NCI-H1694 treated with DMSO at 0.1 percent for 48 hours (cell line): ENCODE measurements around the gene MORN3.
"Not testable (repeated sequence)": the region's sequence is repeated elsewhere in the genome, so short reads cannot be mapped to it uniquely, and the experiment has no call there.

Experiments
- DNase-seq: peaks from one replicate; lab custom pipeline; 2025; lab: John Stamatoyannopoulos, UW

The MORN3 gene

DNA sequence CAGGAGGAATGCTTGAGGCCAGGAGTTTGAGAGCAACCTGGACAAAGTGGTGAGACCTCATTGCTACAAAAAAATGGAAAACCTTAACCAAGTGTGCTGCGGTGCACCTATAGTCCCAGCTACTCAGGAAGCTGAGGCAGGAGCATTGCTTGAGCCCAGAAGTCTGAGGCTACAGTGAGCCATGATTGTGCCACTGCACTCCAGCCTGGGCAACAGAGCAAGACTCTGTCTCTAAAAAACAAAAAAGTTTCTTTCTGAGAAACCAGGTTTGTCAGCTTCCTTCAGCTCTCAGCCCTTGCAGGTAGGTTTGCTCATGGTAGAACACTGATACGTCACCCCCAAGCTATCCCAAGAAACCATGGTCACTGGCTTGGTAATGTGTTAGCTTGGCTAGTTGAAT lies 20.0 kb upstream of the MORN3 start:
- DNase-seq = no peak

- no peak for DNase-seq
Measured at GRCh38 chr12:121688966-121689365, 19.5 kb upstream of the MORN3 start.

DNA sequence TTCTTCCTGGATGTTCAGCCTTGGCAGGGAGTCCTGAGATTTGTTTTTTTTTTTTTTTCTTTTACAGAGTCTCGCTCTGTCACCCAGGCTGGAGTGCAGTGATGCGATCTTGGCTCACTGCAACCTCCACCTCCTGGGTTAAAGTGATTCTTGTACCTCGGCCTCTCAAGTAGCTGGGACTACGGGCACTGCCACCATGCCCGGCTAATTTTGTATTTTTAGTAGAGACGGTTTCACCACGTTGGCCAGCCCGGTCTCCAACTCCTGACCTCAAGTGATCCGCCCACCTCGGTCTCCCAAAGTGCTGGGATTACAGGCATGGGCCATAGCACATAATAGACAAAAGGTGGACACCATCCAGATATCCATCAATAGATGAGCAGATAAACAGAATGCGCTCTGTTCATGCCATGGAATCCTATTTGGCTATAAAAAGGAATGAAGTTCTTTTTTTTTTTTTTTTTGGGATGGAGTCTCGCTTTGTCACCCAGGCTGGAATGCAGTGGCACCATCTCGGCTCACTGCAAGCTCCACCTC lies 10.3 kb upstream of the MORN3 start:
- not testable (repeated sequence) for DNase-seq

DNA sequence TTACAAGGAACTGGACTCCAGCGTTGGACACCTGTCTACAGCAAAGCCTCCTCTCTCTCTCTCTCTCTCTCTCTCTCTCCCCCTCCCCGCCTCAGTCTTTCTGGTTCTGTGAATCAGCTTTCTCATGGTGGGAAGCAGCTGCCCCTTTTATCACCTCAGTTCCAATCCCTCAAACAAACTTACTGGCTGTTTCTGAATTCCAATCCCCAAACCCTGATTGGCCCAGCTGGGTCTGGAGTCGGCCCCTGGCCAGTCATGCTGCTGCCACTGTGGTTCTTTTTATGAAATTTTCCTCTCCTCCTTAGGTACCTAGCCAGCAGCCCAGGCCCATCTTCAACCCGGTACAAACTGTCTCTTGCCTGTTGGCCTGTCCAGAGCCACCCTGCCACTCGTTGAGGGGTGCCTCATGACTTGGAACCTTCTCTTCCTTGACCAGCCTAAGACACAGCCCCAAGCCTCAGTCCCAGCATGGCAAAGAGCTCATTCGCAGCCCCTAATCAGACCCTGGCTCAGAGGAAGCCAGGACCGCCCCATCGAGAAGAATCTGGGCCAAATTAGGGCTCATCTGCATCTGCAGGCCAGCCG lies 9.4 kb upstream of the MORN3 start:
- DNase-seq = no peak

DNA sequence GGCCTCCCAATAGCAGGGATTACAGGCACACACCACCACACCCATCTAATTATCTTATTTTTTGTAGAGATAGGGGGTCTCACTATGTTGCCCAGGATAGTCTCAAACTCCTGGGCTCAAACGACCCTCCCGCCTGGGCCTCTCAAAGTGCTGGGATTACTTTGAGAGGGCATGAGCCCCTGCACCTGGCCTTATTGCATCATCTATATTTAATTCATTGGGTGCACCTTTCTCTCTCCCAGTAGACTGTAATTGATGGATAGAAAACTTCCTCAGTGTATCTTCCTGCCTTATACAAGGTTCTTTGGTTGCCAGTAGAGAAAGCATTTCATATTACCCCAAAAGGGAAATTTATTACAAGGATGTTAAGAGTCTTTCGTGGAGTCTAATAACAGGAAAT lies 8.9 kb upstream of the MORN3 start:
- no peak for DNase-seq

- no peak for DNase-seq
Measured at GRCh38 chr12:121676190-121676589, 6.7 kb upstream of the MORN3 start.

- peak; percentile 56 for DNase-seq
Measured at GRCh38 chr12:121673013-121673511, 3.6 kb upstream of the MORN3 start.

DNA sequence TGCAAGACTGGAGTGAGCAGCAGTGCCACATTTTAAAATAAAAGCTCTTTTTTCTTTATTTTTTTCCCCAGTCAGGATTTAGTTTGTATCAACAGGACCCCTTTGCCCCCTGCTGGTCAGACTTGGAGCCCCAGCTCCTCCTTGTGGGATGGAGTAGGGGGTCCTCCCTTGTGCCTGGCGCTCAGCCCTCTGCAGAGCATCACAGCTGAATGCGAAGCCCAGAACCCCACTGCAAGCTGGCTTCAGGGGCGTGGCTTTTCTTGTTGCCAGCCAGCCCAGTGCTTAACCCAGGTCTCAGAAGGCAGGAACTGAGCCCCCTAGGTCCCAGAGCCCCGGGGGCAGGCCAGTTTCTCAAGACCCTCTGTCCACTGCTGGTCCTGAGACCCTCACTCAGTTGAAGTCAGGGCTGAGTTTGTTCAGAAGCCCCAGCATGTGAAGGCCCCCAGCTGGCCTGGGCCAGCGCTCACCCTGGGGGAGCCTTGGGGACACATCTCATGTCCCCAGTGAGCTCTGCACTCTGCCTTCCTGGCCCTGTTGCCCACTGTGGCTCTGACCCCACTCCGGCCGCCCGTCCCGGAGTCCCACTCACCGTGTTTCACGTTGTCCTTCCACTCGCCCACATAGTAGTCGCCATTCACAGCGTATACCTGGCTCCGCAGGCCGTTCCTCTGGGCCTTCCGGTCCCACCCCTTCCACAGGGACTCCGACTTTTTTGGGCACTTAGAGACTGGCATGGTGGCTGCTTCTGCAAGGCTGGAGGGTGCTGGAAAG lies 519 bp downstream of the MORN3 start:
- peak; percentile 22 for DNase-seq

DNA sequence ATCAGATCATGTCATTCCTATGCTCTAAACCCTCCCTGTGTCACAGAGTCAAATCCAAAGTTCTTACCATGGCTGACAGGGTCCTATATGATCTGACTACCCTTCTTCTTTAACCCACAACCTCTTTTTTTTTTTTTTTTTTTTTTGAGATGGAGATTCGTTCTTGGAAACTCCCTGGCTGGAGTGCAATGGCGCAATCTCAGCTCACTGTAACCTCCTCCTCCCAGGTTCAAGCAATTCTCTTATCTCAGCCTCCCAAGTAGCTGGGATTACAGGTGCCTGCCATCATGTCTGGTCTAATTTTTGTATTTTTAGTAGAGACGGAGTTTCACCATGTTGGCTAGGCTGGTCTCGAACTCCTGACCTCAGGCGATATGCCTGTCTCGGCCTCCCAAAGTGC lies 2.6 kb downstream of the MORN3 start:
- not testable (repeated sequence) for DNase-seq

- DNase-seq = no peak
Measured at GRCh38 chr12:121663610-121663929, 5.9 kb downstream of the MORN3 start.

DNA sequence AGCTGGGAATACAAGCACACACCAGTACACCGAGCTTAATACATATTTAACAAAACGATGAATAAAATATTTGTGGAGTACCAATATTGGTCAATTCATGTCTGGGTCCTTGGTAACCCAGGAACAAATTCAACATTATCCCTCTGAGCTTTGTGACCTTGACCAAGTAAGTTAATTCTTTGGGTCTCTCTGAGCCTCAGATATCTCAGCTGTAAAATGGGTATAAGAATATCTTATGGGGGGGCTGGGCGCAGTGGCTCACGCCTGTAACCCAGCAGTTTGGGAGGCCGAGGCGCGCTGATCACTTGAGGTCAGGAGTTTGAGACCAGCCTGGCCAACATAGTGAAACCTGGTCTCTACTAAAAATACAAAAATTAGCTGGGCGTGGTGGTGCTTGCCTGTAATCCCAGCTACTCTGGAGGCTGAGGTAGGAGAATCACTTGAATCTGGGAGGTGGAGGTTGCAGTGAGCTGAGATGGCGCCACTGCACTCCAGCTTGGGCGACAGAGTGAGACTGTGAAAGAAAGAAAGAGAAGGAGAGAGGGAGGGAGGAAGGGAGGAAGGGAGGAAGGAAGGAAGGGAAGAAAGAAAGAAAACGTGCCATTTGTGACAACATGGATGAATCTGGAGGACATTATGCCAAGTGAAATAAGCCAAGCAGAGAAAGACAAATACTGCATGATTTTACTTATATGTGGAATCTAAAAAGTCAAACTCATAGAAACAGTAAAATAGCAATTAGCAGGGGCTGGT lies 7.9 kb downstream of the MORN3 start:
- DNase-seq = not testable (repeated sequence)

- DNase-seq = no peak
Measured at GRCh38 chr12:121657305-121658008, 12.0 kb downstream of the MORN3 start.

DNA sequence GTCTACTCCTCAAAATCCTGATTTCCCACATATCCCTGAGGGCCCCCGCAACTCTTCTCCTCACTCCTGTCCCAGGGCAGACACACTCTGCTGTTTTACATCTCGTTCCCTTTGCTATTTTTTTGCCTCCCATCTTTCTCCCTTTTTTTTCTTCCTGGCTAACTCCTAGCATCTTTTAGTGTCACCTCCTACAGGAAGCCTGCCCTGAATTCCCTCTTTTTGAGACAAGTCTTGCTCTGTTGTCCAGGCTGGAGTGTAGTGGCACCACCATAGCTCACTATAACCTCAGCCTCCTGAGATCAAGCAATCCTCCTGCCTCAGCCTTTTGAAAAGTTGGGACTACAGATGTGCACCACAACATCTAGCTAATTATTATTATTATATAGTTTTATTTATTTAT lies 13.3 kb downstream of the MORN3 start:
- DNase-seq = no peak

GRCh38 chr12:121653999-121654398 lies 15.5 kb downstream of the MORN3 start:
- no peak for DNase-seq

- DNase-seq = no peak
Measured at GRCh38 chr12:121652767-121653497, 16.5 kb downstream of the MORN3 start.

DNA sequence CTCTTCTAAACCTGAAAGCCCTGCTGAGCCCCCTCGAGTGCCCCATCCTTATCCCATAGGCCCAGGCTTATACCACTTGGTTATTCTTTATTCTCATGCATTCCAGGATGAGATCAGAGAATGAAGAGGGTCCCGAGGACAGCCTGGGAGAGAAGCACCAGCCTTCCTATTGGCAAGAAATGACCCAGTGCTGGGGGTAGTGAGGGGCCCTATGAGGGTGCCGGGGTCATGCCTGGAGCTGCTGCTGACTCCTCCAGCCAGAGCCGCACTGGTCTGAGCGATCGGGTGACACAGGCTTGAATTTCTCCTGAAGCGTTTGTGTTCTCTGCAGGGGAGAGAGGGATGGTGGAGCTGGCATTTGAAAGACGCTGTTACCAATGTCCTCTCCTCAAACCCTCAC lies 18.1 kb downstream of the MORN3 start:
- no peak for DNase-seq

- no peak for DNase-seq
Measured at GRCh38 chr12:121649819-121650353, 19.6 kb downstream of the MORN3 start.

- no peak for DNase-seq
Measured at GRCh38 chr12:121649322-121649721, 20.1 kb downstream of the MORN3 start.

DNA sequence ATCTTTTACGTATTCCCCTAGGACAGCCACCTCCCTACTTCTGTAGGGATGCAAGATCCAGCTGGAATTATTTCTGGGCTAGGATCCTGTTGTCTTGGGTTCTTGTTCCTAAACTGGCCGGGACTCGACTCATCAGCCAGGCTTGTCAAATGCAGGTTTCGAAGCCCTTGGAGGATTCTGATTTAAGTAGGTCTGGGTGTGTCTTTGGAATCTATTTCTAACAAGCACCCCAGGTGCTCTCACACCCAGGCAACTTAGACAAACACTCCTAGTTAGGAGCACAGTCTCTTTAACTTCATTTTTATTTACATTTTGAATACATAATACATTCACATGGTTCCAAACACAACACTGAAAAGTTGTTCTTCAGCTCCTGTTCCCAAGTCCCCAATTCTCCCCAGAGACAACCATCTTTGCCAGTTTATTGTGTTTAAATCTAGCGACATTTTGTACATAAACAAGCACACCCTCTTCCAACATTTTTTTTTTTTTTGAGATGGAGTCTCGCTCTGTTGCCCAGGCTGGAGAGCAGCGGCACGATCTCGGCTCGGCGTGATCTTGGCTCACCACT lies 20.9 kb downstream of the MORN3 start:
- no peak for DNase-seq

DNA sequence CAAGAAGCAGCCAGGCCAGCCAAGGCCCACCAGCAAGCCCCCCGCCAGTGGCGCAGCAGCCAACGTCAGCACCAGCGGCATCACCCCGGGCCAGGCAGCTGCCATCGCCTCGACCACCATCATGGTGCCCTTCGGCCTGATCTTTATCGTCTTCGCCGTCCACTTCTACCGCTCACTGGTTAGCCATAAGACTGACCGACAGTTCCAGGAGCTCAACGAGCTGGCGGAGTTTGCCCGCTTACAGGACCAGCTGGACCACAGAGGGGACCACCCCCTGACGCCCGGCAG lies 28.2 kb downstream of the MORN3 start:
- DNase-seq = no peak
